Astrocyte (in vitro differentiated cells and primary cell): Measurements from ENCODE around the gene OVCA2. TPM values are rescaled to one million over a fixed set of nuclear protein-coding genes. Genes with fewer than 3 reads are reported as not detected.

ENCODE experiments used
- DNase-seq: peaks from one replicate; pipeline ENCODE4 v3.0.0-alpha.2; 2010; ENCODE audit warnings: low read depth
- FAIRE-seq: peaks from 2 replicates; lab custom pipeline; 2011; peaks lifted over from hg19 to GRCh38; lab: Jason Lieb, UNC
- H2AFZ ChIP-seq: 2 replicates; pipeline ENCODE4 v1.6.0; 2012; ENCODE audit warnings: low read depth, low read length, inconsistent platforms
- H3K27ac ChIP-seq: 2 replicates; pipeline ENCODE4 v1.5.1; 2011; ENCODE audit warnings: low read depth, low read length, inconsistent platforms
- H3K27me3 ChIP-seq: 2 replicates; pipeline ENCODE4 v1.6.0; 2011; ENCODE audit warnings: low read length, inconsistent platforms; ENCODE audit not compliant: insufficient read depth
- H3K36me3 ChIP-seq: 2 replicates; pipeline ENCODE4 v1.5.1; 2011; ENCODE audit warnings: low read length, inconsistent platforms; ENCODE audit not compliant: insufficient read depth
- H3K4me1 ChIP-seq: 2 replicates; pipeline ENCODE4 v1.5.1; 2011; ENCODE audit warnings: low read length, inconsistent platforms; ENCODE audit not compliant: insufficient read depth
- H3K4me2 ChIP-seq: 2 replicates; pipeline ENCODE4 v1.6.0; 2012; ENCODE audit warnings: low read length, inconsistent platforms
- H3K4me3 ChIP-seq: 2 replicates; pipeline ENCODE4 v1.5.1; 2011; ENCODE audit warnings: low read depth, mild to moderate bottlenecking, low read length, inconsistent platforms; ENCODE audit not compliant: insufficient read depth
- H3K79me2 ChIP-seq: 2 replicates; pipeline ENCODE4 v1.6.0; 2012; ENCODE audit warnings: mild to moderate bottlenecking, low read length, inconsistent platforms; ENCODE audit not compliant: insufficient read depth
- H3K9ac ChIP-seq: 2 replicates; pipeline ENCODE4 v1.6.0; 2012; ENCODE audit warnings: mild to moderate bottlenecking, low read length, inconsistent platforms
- H3K9me3 ChIP-seq: 2 replicates; pipeline ENCODE4 v1.5.1; 2012; ENCODE audit warnings: low read depth, mild to moderate bottlenecking, low read length, inconsistent platforms; ENCODE audit not compliant: insufficient read depth
- H4K20me1 ChIP-seq: 2 replicates; pipeline ENCODE4 v1.6.0; 2012; ENCODE audit warnings: low read length, inconsistent platforms; ENCODE audit not compliant: insufficient read depth
- H3K27ac Mint-ChIP-seq: one replicate; pipeline ENCODE4 v1.8.0; 2021; ENCODE audit warnings: mild to moderate bottlenecking, mixed read lengths; ENCODE audit not compliant: unreplicated experiment
- H3K27me3 Mint-ChIP-seq: one replicate; pipeline ENCODE4 v1.8.0; 2021; ENCODE audit warnings: low read depth, mixed read lengths; ENCODE audit not compliant: unreplicated experiment
- H3K36me3 Mint-ChIP-seq: one replicate; pipeline ENCODE4 v1.8.0; 2021; ENCODE audit warnings: low read depth, mixed read lengths; ENCODE audit not compliant: unreplicated experiment
- H3K4me1 Mint-ChIP-seq: one replicate; pipeline ENCODE4 v1.8.0; 2021; ENCODE audit warnings: low read depth, mixed read lengths; ENCODE audit not compliant: unreplicated experiment
- H3K4me3 Mint-ChIP-seq: one replicate; pipeline ENCODE4 v1.8.0; 2021; ENCODE audit warnings: mild to moderate bottlenecking, moderate library complexity, mixed read lengths; ENCODE audit not compliant: unreplicated experiment
- H3K9me3 Mint-ChIP-seq: one replicate; pipeline ENCODE4 v1.8.0; 2021; ENCODE audit warnings: mild to moderate bottlenecking, mixed read lengths; ENCODE audit not compliant: unreplicated experiment
- EZH2 ChIP-seq: IDR thresholded peaks from 2 replicates; pipeline ENCODE4 v1.6.1; 2012; ENCODE audit warnings: mild to moderate bottlenecking, low read length, inconsistent platforms; ENCODE audit not compliant: insufficient read depth
- total RNA-seq: library from RNA; stranded (reverse); gene quantifications from 2 replicates; pipeline ENCODE4 v1.2.1, GENCODE V29; 2021
- TF ChIP-seq, protein P1 (sequence below): IDR thresholded peaks from 2 replicates; pipeline ENCODE4 v1.5.1; 2011; ENCODE audit warnings: low read depth, mild to moderate bottlenecking, inconsistent platforms, low read length, moderate library complexity; ENCODE audit not compliant: insufficient read depth

Gene OVCA2
- total RNA-seq, 1 donor from 2014 or later = 36.8 TPM

GRCh38 chr17:2067608-2068024, 25.8 kb downstream of the OVCA2 start:
- FAIRE-seq (no peak), DNase-seq (peak; percentile 82)
- no peaks in the 10 kb centered on the region for H3K36me3 ChIP-seq
- Mint-ChIP-seq H3K27ac (peak overlapping the region; percentile 89), H3K27me3 (no peaks in the 10 kb centered on the region), H3K9me3 (no peaks in the 10 kb centered on the region), H3K4me3 (no peak overlapping the region), H3K36me3 (peaks cover 36% of the 10 kb centered on the region), H3K4me1 (peaks cover 72% of the 10 kb centered on the region)
- H2AFZ ChIP-seq = no peak overlapping the region
- H3K27me3 ChIP-seq = no peaks in the 10 kb centered on the region
- no peaks in the 10 kb centered on the region for H3K9me3 ChIP-seq
- H3K79me2 ChIP-seq = peaks cover 24% of the 10 kb centered on the region
- no peak for TF ChIP-seq EZH2
- TF ChIP-seq, protein P1, sequence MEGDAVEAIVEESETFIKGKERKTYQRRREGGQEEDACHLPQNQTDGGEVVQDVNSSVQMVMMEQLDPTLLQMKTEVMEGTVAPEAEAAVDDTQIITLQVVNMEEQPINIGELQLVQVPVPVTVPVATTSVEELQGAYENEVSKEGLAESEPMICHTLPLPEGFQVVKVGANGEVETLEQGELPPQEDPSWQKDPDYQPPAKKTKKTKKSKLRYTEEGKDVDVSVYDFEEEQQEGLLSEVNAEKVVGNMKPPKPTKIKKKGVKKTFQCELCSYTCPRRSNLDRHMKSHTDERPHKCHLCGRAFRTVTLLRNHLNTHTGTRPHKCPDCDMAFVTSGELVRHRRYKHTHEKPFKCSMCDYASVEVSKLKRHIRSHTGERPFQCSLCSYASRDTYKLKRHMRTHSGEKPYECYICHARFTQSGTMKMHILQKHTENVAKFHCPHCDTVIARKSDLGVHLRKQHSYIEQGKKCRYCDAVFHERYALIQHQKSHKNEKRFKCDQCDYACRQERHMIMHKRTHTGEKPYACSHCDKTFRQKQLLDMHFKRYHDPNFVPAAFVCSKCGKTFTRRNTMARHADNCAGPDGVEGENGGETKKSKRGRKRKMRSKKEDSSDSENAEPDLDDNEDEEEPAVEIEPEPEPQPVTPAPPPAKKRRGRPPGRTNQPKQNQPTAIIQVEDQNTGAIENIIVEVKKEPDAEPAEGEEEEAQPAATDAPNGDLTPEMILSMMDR = no peak
- peak overlapping the region; percentile 93 for H3K9ac ChIP-seq
- H3K4me3 ChIP-seq = peak overlapping the region; percentile 7
- H3K4me1 ChIP-seq = peaks cover 92% of the 10 kb centered on the region
- no peaks in the 10 kb centered on the region for H4K20me1 ChIP-seq
- H3K4me2 ChIP-seq = peak overlapping the region; percentile 52
- peak overlapping the region; percentile 99 for H3K27ac ChIP-seq

DNA sequence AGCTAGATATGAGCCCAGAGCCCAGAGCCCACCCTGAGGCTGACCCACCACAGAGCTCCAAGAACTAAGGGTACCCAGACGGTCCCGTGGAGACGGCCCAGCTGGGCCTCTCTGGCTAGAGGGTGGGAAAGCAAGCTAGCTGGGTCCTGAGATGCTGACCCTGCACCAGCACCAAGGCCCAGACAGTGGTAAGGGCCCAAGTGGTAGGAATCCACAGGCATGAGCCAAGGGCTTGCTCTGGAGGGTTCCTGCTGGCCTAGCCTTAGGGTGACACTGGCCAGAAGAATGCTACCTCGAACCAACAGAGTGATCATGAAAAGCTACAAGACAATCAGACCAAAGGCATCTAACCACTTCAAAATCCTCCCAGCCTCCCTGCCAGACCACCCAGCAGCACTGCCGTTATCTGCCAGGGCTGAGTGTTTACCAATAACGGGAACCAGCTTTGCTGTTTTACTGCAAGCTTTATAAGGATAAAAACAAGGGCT, 26.3 kb downstream of the OVCA2 start:
- no peaks in the 10 kb centered on the region for H3K9me3 Mint-ChIP-seq
- H3K4me3 Mint-ChIP-seq = peak overlapping the region; percentile 54
- Histone ChIP-seq H3K4me3 (peak overlapping the region; percentile 7), H3K27me3 (no peaks in the 10 kb centered on the region), H3K4me2 (peak overlapping the region; percentile 52), H4K20me1 (no peaks in the 10 kb centered on the region), H3K9me3 (no peaks in the 10 kb centered on the region), H3K9ac (peak overlapping the region; percentile 93), H3K36me3 (no peaks in the 10 kb centered on the region), H3K27ac (peak overlapping the region; percentile 99), H3K4me1 (peaks cover 88% of the 10 kb centered on the region), H3K79me2 (peaks cover 23% of the 10 kb centered on the region), H2AFZ (no peak overlapping the region)
- H3K36me3 Mint-ChIP-seq = peaks cover 39% of the 10 kb centered on the region
- H3K27me3 Mint-ChIP-seq = no peaks in the 10 kb centered on the region
- TF ChIP-seq, protein P1 = peak; percentile 40
- TF ChIP-seq EZH2 = no peak
- FAIRE-seq = peak; percentile 90
- DNase-seq = peak; percentile 97
- peaks cover 68% of the 10 kb centered on the region for H3K4me1 Mint-ChIP-seq
- H3K27ac Mint-ChIP-seq = peak overlapping the region; percentile 89

DNA sequence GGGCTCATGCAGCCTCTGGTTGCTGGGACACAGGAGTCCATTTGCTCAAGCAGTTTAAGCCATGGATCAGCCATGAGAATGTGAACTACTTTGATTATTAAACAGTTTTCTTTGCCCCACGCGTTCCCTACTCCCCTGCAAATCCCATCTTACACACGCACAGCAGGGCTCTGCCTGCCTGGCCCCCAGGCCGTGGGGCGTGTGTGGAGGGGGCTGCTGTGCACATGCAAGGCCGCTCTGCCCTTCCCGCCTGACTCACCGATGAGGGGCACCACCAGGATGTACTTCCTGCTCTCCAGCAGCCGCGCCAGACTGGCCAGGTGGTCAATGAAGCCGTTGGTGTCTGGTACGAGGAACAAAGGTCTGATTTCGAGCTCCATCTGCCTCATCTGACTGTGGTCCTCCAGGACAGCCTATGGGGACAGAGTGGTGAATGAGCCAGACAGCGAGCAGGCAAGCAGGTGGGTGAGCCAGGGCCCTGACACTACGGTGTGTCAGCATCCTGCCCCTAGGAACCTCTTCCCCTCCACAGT, 26.8 kb downstream of the OVCA2 start:
- Mint-ChIP-seq H3K9me3 (no peaks in the 10 kb centered on the region), H3K36me3 (peaks cover 36% of the 10 kb centered on the region), H3K4me3 (no peak overlapping the region), H3K27me3 (no peaks in the 10 kb centered on the region), H3K4me1 (peaks cover 63% of the 10 kb centered on the region), H3K27ac (peak overlapping the region; percentile 88)
- no peak overlapping the region for H3K4me3 ChIP-seq
- no peak overlapping the region for H2AFZ ChIP-seq
- no peaks in the 10 kb centered on the region for H3K36me3 ChIP-seq
- peak overlapping the region; percentile 52 for H3K4me2 ChIP-seq
- peaks cover 18% of the 10 kb centered on the region for H3K79me2 ChIP-seq
- FAIRE-seq (peak; percentile 32), DNase-seq (peak; percentile 85)
- H4K20me1 ChIP-seq = no peaks in the 10 kb centered on the region
- H3K9ac ChIP-seq = peak overlapping the region; percentile 93
- no peaks in the 10 kb centered on the region for H3K9me3 ChIP-seq
- peak overlapping the region; percentile 99 for H3K27ac ChIP-seq
- H3K4me1 ChIP-seq = peaks cover 83% of the 10 kb centered on the region
- TF ChIP-seq, protein P1 = no peak
- TF ChIP-seq EZH2 = no peak
- H3K27me3 ChIP-seq = no peaks in the 10 kb centered on the region
